Prostate gland (tissue), 2 donors: ENCODE data around the gene PSTPIP1.

Source experiments
- CTCF ChIP-seq, 4 experiments: fragments of 200-600 bp in 2 of 4; fragments of 450-650 bp in 2 of 4; sonication (generic) in 2 of 4; IDR thresholded peaks; 1 replicate in 3 of 4; 2 replicates in 1 of 4; pipeline ENCODE4 v1.5.1; 2016 to 2019; ENCODE audit warnings: antibody characterized with exemption in 4 of 4, mild to moderate bottlenecking in 2 of 4, moderate library complexity in 2 of 4
- POLR2A ChIP-seq: fragments of 450-650 bp; IDR thresholded peaks from one replicate; pipeline ENCODE4 v1.6.1; 2016; ENCODE audit warnings: antibody characterized with exemption, mild to moderate bottlenecking

DNA sequence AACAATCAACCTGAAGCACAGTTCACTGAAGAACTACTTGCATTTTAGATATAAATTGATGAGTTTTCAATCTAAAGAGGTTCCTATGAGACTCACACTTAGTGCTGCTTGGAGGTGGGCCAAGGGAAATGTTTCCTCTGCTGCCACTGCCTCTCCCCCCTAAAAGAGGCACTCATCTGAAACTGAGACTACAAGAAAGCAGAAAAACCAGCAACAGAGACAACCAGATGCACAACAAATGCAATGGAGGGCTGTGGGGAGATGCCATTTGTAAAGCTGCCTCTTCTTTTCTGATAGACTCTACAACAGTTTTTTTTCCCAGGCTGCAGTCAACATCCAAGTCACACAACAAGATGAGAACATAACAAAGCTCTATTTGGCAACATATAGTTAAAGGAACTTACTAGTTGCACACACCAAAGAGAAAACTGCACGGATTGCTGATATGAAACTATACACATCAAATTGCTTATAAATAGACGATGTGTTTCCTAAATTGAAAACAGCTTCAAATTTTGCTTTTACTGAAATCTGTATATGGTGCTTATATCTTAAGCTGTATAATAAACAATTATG, 64.9 kb downstream of the PSTPIP1 start:
- no peak for TF ChIP-seq CTCF (IDR thresholded peaks at IDR 0.05)
- no peak for TF ChIP-seq POLR2A
